GM23248 (cell line): Measurements from ENCODE around the gene RC3H2.

Source experiments
- EZH2 ChIP-seq: fragments of 200-600 bp; sonication (generic); IDR thresholded peaks from 2 replicates; pipeline ENCODE4 v1.6.1; 2018; ENCODE audit warnings: antibody characterized with exemption, mild to moderate bottlenecking; ENCODE audit not compliant: insufficient read depth, poor library complexity, severe bottlenecking
- EZH2phosphoT487 ChIP-seq: fragments of 200-600 bp; sonication (generic); IDR thresholded peaks from 2 replicates; pipeline ENCODE4 v1.6.1; 2018; ENCODE audit warnings: antibody characterized with exemption, moderate library complexity, mild to moderate bottlenecking, low read depth; ENCODE audit not compliant: insufficient read depth

GRCh38 chr9:122865300-122865699, 39.9 kb downstream of the RC3H2 start:
- TF ChIP-seq EZH2 (no peak), EZH2phosphoT487 (no peak)
